Aorta (tissue), 5 donors: Measurements from ENCODE around the gene ERCC1. TPM values are rescaled to one million over a fixed set of nuclear protein-coding genes. Genes with fewer than 3 reads are reported as not detected.
"Not testable (repeated sequence)": the region's sequence is repeated elsewhere in the genome, so short reads cannot be mapped to it uniquely, and the experiment has no call there.

ENCODE experiments used
- ATAC-seq: fragments of 200-7000 bp; cut with Tn5 transposase; one replicate; pipeline ENCODE4 v1.9.1; 2022; ENCODE audit warnings: moderate library complexity; ENCODE audit not compliant: low FRiP score
- DNase-seq, 2 donors: peaks; one replicate each; pipeline ENCODE4 v3.0.0-alpha.2; 2020
- H3K27ac ChIP-seq, 2 donors: one replicate each; pipeline ENCODE4 v1.5.1; 2013; ENCODE audit warnings: low read length in 2 of 2, mild to moderate bottlenecking in 2 of 2, moderate library complexity in 2 of 2, control low read depth in 1 of 2, inconsistent platforms in 1 of 2, low read depth in 1 of 2
- H3K27me3 ChIP-seq, 2 donors: one replicate each; pipeline ENCODE4 v1.6.1; 2013; ENCODE audit warnings: control low read depth in 1 of 2, low read length in 1 of 2, mild to moderate bottlenecking in 1 of 2, moderate library complexity in 1 of 2; ENCODE audit not compliant: insufficient read depth in 2 of 2, control insufficient read depth in 1 of 2
- H3K36me3 ChIP-seq, 2 donors: one replicate each; pipeline ENCODE4 v1.6.1; 2013; ENCODE audit warnings: control low read depth in 1 of 2, low read length in 1 of 2, mild to moderate bottlenecking in 1 of 2; ENCODE audit not compliant: insufficient read depth in 2 of 2, control insufficient read depth in 1 of 2
- H3K4me1 ChIP-seq, 2 donors: one replicate each; pipeline ENCODE4 v1.6.1; 2013; ENCODE audit warnings: low read length in 2 of 2, control low read depth in 1 of 2, mild to moderate bottlenecking in 1 of 2, moderate library complexity in 1 of 2; ENCODE audit not compliant: insufficient read depth in 2 of 2, control insufficient read depth in 1 of 2
- H3K4me3 ChIP-seq, 2 donors: one replicate each; pipeline ENCODE4 v1.5.1; 2013; ENCODE audit warnings: low read length in 2 of 2, control low read depth in 1 of 2, mild to moderate bottlenecking in 1 of 2
- H3K9me3 ChIP-seq: one replicate; pipeline ENCODE4 v1.6.1; 2013; ENCODE audit warnings: mild to moderate bottlenecking, low read length; ENCODE audit not compliant: control insufficient read depth
- WGBS, 2 donors: extraction: QIAGEN DNeasy Blood & Tissue Kit; methylation state at CpG; one replicate each; pipeline ENCODE4 v1.1.7; 2013; 5-methylcytosine and 5-hydroxymethylcytosine counted together
- intact Hi-C, 2 donors: fragments of 100-400 bp; cut with DNase I; formaldehyde crosslinking; loops; one replicate each; pipeline versions ENCODE4 v1.14.2 to v1.15.0; 2022
- polyA plus RNA-seq, 2 donors: library from polyadenylated mRNA; stranded (reverse); fragments of 200-250 nt; gene quantifications; one replicate each; pipeline ENCODE4 v1.2.3, GENCODE V29; 2013
- total RNA-seq, 2 donors: library from RNA; stranded (reverse); fragmentation: NEBNext Ultra II Directional; extraction: Animal tissue kit (Norgen Biotek cat#: 25700); gene quantifications; one replicate each; pipeline ENCODE4 v1.2.1, GENCODE V29; 2021
- donor health status: healthy with polysubstance abuse.
- donor health status: Bipolar disorder and iron deficiency.
- donor health status: DM: no; HTN: no; CAD: no.
- donor health status: DM: no; HTN: no; CAD: no.
- donor health status: DM: yes; HTN: yes; CAD: no.

The ERCC1 gene
- total and polyA plus RNA-seq, 4 donors: 44.5 to 81.7 (median 65.6) TPM

DNA sequence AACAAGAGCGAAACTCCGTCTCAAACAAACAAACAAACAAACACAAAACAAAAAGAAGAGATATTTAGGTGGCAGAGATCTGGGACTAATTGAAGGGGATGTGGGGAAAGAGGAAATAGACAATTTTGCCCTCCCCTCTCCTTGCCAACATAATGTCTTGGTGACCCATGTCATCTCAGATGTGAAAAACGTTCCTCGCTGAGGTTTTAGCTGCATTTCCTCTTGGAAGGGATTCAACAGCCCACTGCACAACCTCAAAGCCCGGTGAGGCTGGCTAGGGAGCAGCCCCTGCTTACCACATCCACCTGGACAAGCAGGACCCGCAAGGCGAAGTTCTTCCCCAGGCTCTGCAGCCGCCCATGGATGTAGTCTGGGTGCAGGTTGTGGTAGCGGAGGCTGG, 4.9 kb downstream of the ERCC1 start:
- no peaks in the 10 kb centered on the region for H3K4me1 ChIP-seq
- H3K9me3 ChIP-seq: no peaks in the 10 kb centered on the region
- H3K4me3 ChIP-seq: no peak overlapping the region
- intact Hi-C loops: no loop called here
- WGBS, 2 donors: 75 to 84% methylated on average over 9 of the region's 9 CpGs
- ATAC-seq: no peak
- no peak for DNase-seq
- H3K27ac ChIP-seq: no peak overlapping the region
- no peaks in the 10 kb centered on the region for H3K27me3 ChIP-seq
- peaks cover 0 to 2% of the 10 kb centered on the region in 2 donors for H3K36me3 ChIP-seq

DNA sequence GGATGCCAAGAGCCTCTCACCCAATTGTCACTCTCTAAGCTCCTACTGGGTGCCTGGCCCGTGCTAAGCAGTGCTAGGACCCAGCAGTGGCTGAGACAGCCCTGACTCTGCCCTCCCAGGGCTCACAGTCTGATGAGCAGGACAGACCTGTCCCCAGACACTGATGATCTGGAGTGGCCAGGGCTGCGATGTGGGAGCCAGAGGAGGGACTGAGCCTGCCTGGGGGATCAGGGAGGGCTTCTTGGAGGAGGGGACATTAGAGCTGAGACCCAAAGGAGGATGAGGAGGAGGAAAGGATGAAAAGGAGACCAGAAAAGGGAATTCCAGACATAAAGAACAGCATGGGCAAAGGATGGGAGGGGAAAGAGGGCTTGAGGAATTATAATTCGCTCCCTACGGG, 6.6 kb downstream of the ERCC1 start:
- no peaks in the 10 kb centered on the region for H3K27me3 ChIP-seq
- H3K9me3 ChIP-seq: no peaks in the 10 kb centered on the region
- no peak for ATAC-seq
- peaks cover 0 to 4% of the 10 kb centered on the region in 2 donors for H3K36me3 ChIP-seq
- H3K4me1 ChIP-seq: no peaks in the 10 kb centered on the region
- intact Hi-C loops: no loop called here
- H3K4me3 ChIP-seq: no peak overlapping the region
- WGBS, 2 donors: 80 to 90% methylated on average over 4 of the region's 4 CpGs
- H3K27ac ChIP-seq: no peak overlapping the region
- DNase-seq: no peak

DNA sequence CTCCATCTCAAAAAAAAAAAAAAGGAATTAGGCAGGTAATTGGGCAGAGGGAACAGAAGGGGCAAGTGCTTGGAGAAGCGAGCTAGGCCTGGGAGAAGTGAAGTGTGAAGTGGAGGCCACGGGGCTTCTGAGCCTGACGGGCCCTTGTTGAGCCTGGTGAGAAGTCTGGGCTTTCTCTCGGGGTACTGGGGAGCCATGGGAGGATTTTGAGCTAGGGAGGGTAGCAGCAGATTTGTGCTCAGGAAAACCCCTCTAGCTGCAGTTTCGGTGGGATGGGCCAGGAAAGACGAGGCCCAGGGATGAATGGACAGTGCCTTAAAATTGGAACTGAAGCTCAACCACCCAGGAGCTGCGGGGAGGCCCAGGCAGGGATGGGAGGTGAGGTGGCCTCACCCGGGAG, 9.2 kb downstream of the ERCC1 start:
- 92% methylated on average over 8 of the region's 8 CpGs for WGBS, 2 donors
- no peak for ATAC-seq
- Histone ChIP-seq H3K9me3 (no peaks in the 10 kb centered on the region), H3K4me1 (no peaks in the 10 kb centered on the region), H3K27ac (no peak overlapping the region), H3K36me3 (peaks cover 0 to 4% of the 10 kb centered on the region in 2 donors), H3K4me3 (no peak overlapping the region), H3K27me3 (no peaks in the 10 kb centered on the region)
- DNase-seq: no peak
- intact Hi-C loops: no loop called here

DNA sequence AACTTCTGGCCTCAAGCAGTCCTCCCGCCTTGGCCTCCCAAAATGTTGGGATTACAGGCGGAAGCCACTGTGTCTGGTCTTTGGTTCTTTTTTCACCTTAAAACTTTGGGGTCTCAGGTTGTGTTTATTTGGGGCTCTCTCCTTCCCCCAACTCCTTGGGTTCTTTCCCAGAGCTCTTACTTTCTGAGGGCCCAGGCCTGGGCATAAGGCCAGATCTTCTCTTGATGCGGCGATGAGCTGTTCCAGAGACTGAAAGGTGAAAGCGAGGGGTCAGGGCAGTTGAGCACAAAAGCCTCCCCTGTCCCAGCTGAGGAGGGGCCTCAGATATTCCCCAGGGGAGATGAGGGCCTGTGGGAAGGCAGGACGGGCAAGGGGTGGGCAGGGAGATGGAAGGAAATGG, 10.2 kb downstream of the ERCC1 start:
- no peaks in the 10 kb centered on the region for H3K4me1 ChIP-seq
- 87 to 89% methylated on average over 6 of the region's 6 CpGs for WGBS, 2 donors
- no peaks in the 10 kb centered on the region for H3K9me3 ChIP-seq
- no peak for ATAC-seq
- H3K36me3 ChIP-seq: peaks cover 0 to 2% of the 10 kb centered on the region in 2 donors
- DNase-seq: no peak
- H3K4me3 ChIP-seq: no peak overlapping the region
- H3K27me3 ChIP-seq: no peaks in the 10 kb centered on the region
- no peak overlapping the region for H3K27ac ChIP-seq
- intact Hi-C loops: no loop called here

DNA sequence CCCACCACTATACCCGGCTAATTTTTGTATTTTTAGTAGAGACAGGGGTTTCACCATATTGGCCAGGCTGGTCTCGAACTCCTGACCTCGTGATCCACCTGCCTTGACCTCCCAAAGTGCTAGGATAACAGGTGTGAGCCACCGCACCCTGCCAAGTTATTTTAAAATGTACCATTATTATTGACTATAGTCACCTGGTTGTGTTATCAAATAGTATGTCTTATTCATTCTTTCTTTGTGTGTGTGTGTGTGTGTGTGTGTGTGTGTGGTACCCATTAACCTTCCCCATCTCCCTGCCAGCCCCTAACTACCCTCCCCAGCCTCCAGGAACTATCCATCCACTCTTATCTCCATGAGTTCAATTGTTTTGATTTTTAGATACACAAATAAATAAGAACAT, 13.4 kb downstream of the ERCC1 start:
- intact Hi-C loops, H3K27ac ChIP-seq, ATAC-seq, H3K27me3 ChIP-seq, DNase-seq, H3K4me1 ChIP-seq, H3K4me3 ChIP-seq, H3K9me3 ChIP-seq, H3K36me3 ChIP-seq: not testable (repeated sequence)
- WGBS, 2 donors: 93 to 97% methylated on average over 4 of the region's 4 CpGs

DNA sequence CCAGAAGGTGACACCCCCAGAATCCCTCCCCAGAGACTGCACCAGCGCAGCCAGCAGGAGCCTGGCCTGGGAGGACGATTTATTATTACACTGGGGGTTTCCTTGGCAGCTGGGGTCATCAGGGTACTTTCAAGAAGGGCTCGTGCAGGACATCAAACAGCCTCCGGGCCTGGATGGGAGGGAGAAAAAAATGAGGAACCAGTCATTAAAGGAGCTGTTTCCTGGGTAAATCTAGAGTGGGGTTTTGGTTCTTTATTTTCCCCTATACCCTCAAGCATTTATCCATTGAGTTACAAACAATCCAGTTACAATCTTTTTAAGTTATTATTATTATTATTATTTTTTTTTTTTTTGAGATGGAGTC, 14.2 kb downstream of the ERCC1 start:
- intact Hi-C loops: no loop called here
- H3K27ac ChIP-seq: no peak overlapping the region
- no peaks in the 10 kb centered on the region for H3K9me3 ChIP-seq
- 59 to 62% methylated on average over 4 of the region's 4 CpGs for WGBS, 2 donors
- DNase-seq: no peak
- no peaks in the 10 kb centered on the region for H3K4me1 ChIP-seq
- H3K36me3 ChIP-seq: peaks cover 0 to 2% of the 10 kb centered on the region in 2 donors
- no peak overlapping the region for H3K4me3 ChIP-seq
- no peak for ATAC-seq
- H3K27me3 ChIP-seq: no peaks in the 10 kb centered on the region

DNA sequence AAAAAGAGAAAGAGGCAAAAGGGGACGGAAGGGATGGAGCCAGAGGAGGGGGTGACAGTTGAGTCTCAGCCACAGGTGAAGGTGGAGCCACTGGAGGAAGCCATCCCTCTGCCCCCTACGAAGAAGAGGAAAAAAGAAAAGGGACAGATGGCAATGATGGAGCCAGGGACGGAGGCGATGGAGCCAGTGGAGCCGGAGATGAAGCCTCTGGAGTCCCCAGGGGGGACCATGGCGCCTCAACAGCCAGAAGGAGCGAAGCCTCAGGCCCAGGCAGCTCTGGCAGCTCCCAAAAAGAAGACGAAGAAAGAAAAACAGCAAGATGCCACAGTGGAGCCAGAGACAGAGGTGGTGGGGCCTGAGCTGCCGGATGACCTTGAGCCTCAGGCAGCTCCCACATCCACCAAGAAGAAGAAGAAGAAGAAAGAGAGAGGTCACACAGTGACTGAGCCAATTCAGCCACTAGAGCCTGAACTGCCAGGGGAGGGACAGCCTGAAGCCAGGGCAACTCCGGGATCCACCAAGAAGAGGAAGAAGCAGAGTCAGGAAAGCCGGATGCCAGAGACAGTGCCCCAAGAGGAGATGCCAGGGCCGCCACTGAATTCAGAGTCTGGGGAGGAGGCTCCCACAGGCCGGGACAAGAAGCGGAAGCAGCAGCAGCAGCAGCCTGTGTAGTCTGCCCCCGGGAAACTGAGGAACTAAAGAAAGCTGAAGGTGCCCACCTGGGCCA, 14.7 kb downstream of the ERCC1 start:
- intact Hi-C loops: no loop called here
- no peak for ATAC-seq

DNA sequence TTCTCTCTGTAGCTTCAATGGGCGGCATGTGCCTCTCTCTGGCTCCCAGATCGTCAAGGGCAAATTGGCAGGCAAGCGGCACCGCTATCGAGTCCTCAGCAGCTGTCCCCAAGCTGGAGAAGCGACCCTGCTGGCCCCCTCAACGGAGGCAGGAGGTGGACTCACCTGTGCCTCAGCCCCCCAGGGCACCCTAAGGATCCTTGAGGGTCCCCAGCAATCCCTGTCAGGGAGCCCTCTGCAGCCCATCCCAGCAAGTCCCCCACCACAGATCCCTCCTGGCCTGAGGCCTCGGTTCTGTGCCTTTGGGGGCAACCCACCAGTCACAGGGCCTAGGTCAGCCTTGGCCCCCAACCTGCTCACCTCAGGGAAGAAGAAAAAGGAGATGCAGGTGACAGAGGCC, 15.6 kb downstream of the ERCC1 start:
- intact Hi-C loops: no loop called here
- no peak for ATAC-seq
- H3K4me1 ChIP-seq: peaks cover 0 to 4% of the 10 kb centered on the region in 2 donors
- no peak for DNase-seq
- H3K27me3 ChIP-seq: no peaks in the 10 kb centered on the region
- H3K36me3 ChIP-seq: no peaks in the 10 kb centered on the region
- no peak overlapping the region for H3K4me3 ChIP-seq
- WGBS, 2 donors: 88 to 89% methylated on average over 8 of the region's 8 CpGs
- H3K9me3 ChIP-seq: no peaks in the 10 kb centered on the region
- H3K27ac ChIP-seq: no peak overlapping the region

More for the DNA sequence above, 14.7 kb downstream of the ERCC1 start:
- DNase-seq: no peak
- Histone ChIP-seq H3K36me3 (peaks cover 0 to 2% of the 10 kb centered on the region in 2 donors), H3K4me3 (no peak overlapping the region), H3K27ac (no peak overlapping the region), H3K9me3 (no peaks in the 10 kb centered on the region), H3K4me1 (peaks cover 0 to 1% of the 10 kb centered on the region in 2 donors), H3K27me3 (no peaks in the 10 kb centered on the region)
- 80 to 82% methylated on average over 15 of the region's 15 CpGs for WGBS, 2 donors

DNA sequence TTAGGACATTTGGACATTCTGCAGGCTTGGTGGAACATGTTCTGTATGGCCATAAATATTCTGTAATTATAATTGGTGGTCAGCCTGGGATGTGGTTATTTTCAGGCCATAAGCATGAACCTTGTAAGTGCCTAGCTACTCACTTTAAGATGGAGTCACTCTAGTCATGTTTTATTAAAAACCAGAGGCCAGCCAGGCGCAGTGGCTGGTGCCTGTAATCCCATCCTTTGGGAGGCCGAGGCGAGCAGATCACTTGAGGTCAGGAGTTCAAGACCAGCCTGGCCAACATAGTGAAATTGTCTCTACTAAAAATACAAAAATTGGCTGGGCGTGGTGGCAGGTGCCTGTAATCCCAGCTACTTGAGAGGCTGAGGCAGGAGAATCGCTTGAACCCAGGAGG, 16.1 kb downstream of the ERCC1 start:
- H3K27ac ChIP-seq, H3K4me1 ChIP-seq, DNase-seq, H3K9me3 ChIP-seq, H3K27me3 ChIP-seq, H3K36me3 ChIP-seq, ATAC-seq, intact Hi-C loops, H3K4me3 ChIP-seq: not testable (repeated sequence)
- whole genome bisulfite sequencing, 2 donors: 75 to 77% methylated on average over 5 of the region's 5 CpGs
